HepG2 (cell line): ENCODE data around the gene AMZ2. TPM values are rescaled to one million over a fixed set of nuclear protein-coding genes. Genes with fewer than 3 reads are reported as not detected.

Experiments used
- AGO2 ChIP-seq: fragments of 200-400 bp; formaldehyde crosslinking; optimal IDR thresholded peaks from 2 replicates; pipeline ENCODE3; 2017; ENCODE audit warnings: mild to moderate bottlenecking, low read depth, low read length, moderate library complexity
- ATF7 ChIP-seq, 2 experiments: fragments of 450-650 bp in 1 of 2; sonication (generic) in 1 of 2; formaldehyde crosslinking in 1 of 2; IDR thresholded peaks; 2 replicates each; pipeline versions ENCODE4 v1.4.0 to v1.6.1; 2016 to 2020; ENCODE audit warnings: antibody characterized with exemption in 1 of 2, mild to moderate bottlenecking in 1 of 2, missing genetic modification reagents in 1 of 2
- BRCA1 ChIP-seq: sonication (generic); formaldehyde crosslinking; IDR thresholded peaks from 2 replicates; pipeline ENCODE4 v1.4.0; 2020; ENCODE audit warnings: missing genetic modification reagents
- ETV6 ChIP-seq: sonication (generic); formaldehyde crosslinking; conservative IDR thresholded peaks from 2 replicates; pipeline ENCODE4 v1.4.0; 2020; ENCODE audit warnings: missing genetic modification reagents
- FOXM1 ChIP-seq: sonication (generic); formaldehyde crosslinking; IDR thresholded peaks from 2 replicates; pipeline ENCODE4 v1.5.0; 2020; ENCODE audit warnings: missing genetic modification reagents
- HOXA9 ChIP-seq: sonication (generic); formaldehyde crosslinking; IDR thresholded peaks from 2 replicates; pipeline ENCODE4 v1.8.1; 2022; ENCODE audit warnings: missing genetic modification reagents, mild to moderate bottlenecking, moderate library complexity, borderline replicate concordance
- JDP2 ChIP-seq: sonication (generic); formaldehyde crosslinking; IDR thresholded peaks from 2 replicates; pipeline ENCODE4 v1.8.1; 2022; ENCODE audit warnings: missing genetic modification reagents, borderline replicate concordance
- NFE2L1 ChIP-seq: sonication (generic); formaldehyde crosslinking; IDR thresholded peaks from 2 replicates; pipeline ENCODE4 v1.4.0; 2020; ENCODE audit warnings: missing genetic modification reagents, mild to moderate bottlenecking, borderline replicate concordance
- PAWR ChIP-seq: sonication (generic); formaldehyde crosslinking; IDR thresholded peaks from 2 replicates; pipeline ENCODE4 v1.4.0; 2020; ENCODE audit warnings: missing genetic modification reagents, mild to moderate bottlenecking, borderline replicate concordance
- PAX8 ChIP-seq: sonication (generic); formaldehyde crosslinking; IDR thresholded peaks from 2 replicates; pipeline ENCODE4 v1.8.0; 2022; ENCODE audit warnings: mild to moderate bottlenecking, missing genetic modification reagents, borderline replicate concordance
- PHF20 ChIP-seq: sonication (generic); formaldehyde crosslinking; IDR thresholded peaks from 2 replicates; pipeline ENCODE4 v1.5.0; 2020; ENCODE audit warnings: mild to moderate bottlenecking, missing genetic modification reagents
- RORA ChIP-seq: sonication (generic); formaldehyde crosslinking; IDR thresholded peaks from 2 replicates; pipeline ENCODE4 v1.5.0; 2020; ENCODE audit warnings: mild to moderate bottlenecking, missing genetic modification reagents, moderate library complexity
- SIX4 ChIP-seq: sonication (generic); formaldehyde crosslinking; IDR thresholded peaks from 2 replicates; pipeline ENCODE4 v1.4.0; 2020; ENCODE audit warnings: missing genetic modification reagents
- SPEN ChIP-seq: sonication (generic); formaldehyde crosslinking; IDR thresholded peaks from 2 replicates; pipeline ENCODE4 v1.5.1; 2020; ENCODE audit warnings: low read depth, mild to moderate bottlenecking, missing genetic modification reagents
- SRF ChIP-seq: IDR thresholded peaks from 2 replicates; pipeline ENCODE4 v1.6.1; 2011; ENCODE audit warnings: mild to moderate bottlenecking, low read depth, low read length, moderate library complexity
- ZNF207 ChIP-seq: fragments of 450-650 bp; IDR thresholded peaks from 2 replicates; pipeline ENCODE4 v1.6.1; 2016; ENCODE audit warnings: antibody characterized with exemption, borderline replicate concordance
- ZNF33B ChIP-seq: sonication (generic); formaldehyde crosslinking; IDR thresholded peaks from 2 replicates; pipeline ENCODE4 v1.5.1; 2020; ENCODE audit warnings: mild to moderate bottlenecking, missing genetic modification reagents
- ZNF460 ChIP-seq: sonication (generic); formaldehyde crosslinking; IDR thresholded peaks from 2 replicates; pipeline ENCODE4 v1.5.1; 2020; ENCODE audit warnings: missing genetic modification reagents, mild to moderate bottlenecking, borderline replicate concordance
- ZNF546 ChIP-seq: sonication (generic); formaldehyde crosslinking; conservative IDR thresholded peaks from 2 replicates; pipeline ENCODE4 v1.8.1; 2023; ENCODE audit warnings: mild to moderate bottlenecking, missing genetic modification reagents
- ZNF556 ChIP-seq: sonication (generic); formaldehyde crosslinking; IDR thresholded peaks from 2 replicates; pipeline ENCODE4 v1.4.0; 2020; ENCODE audit warnings: mild to moderate bottlenecking, missing genetic modification reagents, borderline replicate concordance
- ZNF616 ChIP-seq: sonication (generic); formaldehyde crosslinking; IDR thresholded peaks from 2 replicates; pipeline ENCODE4 v1.5.0; 2020; ENCODE audit warnings: low read depth, mild to moderate bottlenecking, missing genetic modification reagents
- ZNF674 ChIP-seq: sonication (generic); formaldehyde crosslinking; IDR thresholded peaks from 2 replicates; pipeline ENCODE4 v1.5.0; 2020; ENCODE audit warnings: low read depth, mild to moderate bottlenecking, missing genetic modification reagents
- polyA plus RNA-seq, 8 experiments: library from polyadenylated mRNA; depleted of rRNA in 3 of 8; stranded (reverse) in 7 of 8; unstranded in 1 of 8; fragments of >200 nt; fragmentation: Illumina TruSeq in 4 of 8; extraction: Trizol in 4 of 8; gene quantifications; 2 replicates each; pipeline versions ENCODE4 v1.2.1 to v1.2.3, GENCODE V29; 2011 to 2016; ENCODE audit warnings: low read depth in 4 of 8, missing spikeins in 1 of 8, mixed read lengths in 1 of 8; ENCODE audit not compliant: insufficient read depth in 1 of 8
- total RNA-seq, 5 experiments: library from RNA; depleted of rRNA; stranded (reverse); fragments of >200 nt; fragmentation: Illumina TruSeq; extraction: Trizol; gene quantifications; 2 replicates each; pipeline ENCODE4 v1.2.3, GENCODE V29; 2016; ENCODE audit warnings: low read depth in 1 of 5
- TF ChIP-seq, protein P1 (sequence below): sonication (generic); formaldehyde crosslinking; IDR thresholded peaks from 2 replicates; pipeline ENCODE4 v1.4.0; 2020; ENCODE audit warnings: mild to moderate bottlenecking, missing genetic modification reagents
- TF ChIP-seq, protein P2 (sequence below): sonication (generic); formaldehyde crosslinking; IDR thresholded peaks from 2 replicates; pipeline ENCODE4 v1.4.0; 2020; ENCODE audit warnings: missing genetic modification reagents
- TF ChIP-seq, protein P3 (sequence below): sonication (generic); formaldehyde crosslinking; IDR thresholded peaks from 2 replicates; pipeline ENCODE4 v1.5.1; 2020; ENCODE audit warnings: missing genetic modification reagents, mild to moderate bottlenecking, borderline replicate concordance

Gene AMZ2
- total and polyA plus RNA-seq, 2 of the 13 experiments (the other 11 are each of a cell fraction or from before 2014, with no cell fraction given) = 86.9 to 90.2 TPM

DNA sequence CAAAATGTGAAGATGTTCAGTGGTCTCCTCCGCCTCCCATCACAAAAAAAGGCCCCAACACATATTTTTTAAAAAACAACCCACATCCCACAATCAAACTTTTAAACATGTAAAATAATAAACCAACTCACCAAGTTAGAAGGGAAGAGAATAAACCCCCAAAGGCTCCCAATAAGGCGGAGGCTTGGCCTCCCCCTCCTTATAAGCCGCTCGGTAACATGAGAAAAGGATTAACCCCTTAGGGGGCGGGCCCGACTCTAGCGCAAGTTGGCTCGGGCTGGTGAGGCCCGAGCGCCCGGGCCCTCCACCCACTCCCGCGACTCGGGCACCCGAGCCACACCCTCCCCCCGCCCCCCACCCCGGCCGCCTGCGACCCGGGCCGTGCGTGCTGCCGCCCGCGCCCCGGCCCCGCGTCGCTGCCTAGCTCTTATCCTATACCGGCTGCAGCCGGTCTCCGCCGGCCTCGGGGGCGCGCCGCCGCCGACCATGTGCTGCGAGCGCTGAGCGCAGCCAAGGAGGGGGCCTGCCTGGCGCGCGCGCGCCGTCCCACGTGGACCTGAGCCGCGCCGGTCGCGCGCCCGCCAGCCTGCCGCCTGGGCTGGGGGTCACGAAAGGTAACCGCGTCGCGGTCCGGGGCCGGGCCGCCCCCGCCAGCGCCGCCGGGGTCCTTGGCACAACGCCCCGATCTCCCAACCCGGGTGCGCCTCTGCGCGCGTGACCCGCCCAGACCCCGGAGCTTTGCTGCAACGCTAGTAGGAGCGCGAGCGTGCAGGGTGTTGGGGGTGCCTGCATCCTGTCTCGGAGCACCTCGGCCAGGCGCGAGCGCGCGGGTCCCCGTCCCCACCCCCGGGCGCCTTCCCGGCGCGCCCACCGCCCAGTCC, 43.4 kb downstream of the AMZ2 start, which contains the start of the genes ARSG and SLC16A6 (continued):
- TF ChIP-seq, protein P1, sequence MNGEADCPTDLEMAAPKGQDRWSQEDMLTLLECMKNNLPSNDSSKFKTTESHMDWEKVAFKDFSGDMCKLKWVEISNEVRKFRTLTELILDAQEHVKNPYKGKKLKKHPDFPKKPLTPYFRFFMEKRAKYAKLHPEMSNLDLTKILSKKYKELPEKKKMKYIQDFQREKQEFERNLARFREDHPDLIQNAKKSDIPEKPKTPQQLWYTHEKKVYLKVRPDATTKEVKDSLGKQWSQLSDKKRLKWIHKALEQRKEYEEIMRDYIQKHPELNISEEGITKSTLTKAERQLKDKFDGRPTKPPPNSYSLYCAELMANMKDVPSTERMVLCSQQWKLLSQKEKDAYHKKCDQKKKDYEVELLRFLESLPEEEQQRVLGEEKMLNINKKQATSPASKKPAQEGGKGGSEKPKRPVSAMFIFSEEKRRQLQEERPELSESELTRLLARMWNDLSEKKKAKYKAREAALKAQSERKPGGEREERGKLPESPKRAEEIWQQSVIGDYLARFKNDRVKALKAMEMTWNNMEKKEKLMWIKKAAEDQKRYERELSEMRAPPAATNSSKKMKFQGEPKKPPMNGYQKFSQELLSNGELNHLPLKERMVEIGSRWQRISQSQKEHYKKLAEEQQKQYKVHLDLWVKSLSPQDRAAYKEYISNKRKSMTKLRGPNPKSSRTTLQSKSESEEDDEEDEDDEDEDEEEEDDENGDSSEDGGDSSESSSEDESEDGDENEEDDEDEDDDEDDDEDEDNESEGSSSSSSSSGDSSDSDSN (CRISPR knock-in tag) = no peak
- TF ChIP-seq ZNF556 (no peak), SIX4 (CRISPR knock-in tag) (no peak), NFE2L1 (CRISPR knock-in tag) (no peak), ATF7 (IDR thresholded peaks at IDR 0.05) (no peak), ATF7 (CRISPR knock-in tag; IDR thresholded peaks at IDR 0.05) (no peak), BRCA1 (CRISPR knock-in tag) (no peak), SPEN (CRISPR knock-in tag) (peak; percentile 17; the same call in 1 of the 2 replicates), AGO2 (no peak), ZNF33B (CRISPR knock-in tag) (no peak; the same call in 1 of the 2 replicates), ZNF207 (no peak), ZNF460 (CRISPR knock-in tag) (no peak), PAX8 (CRISPR knock-in tag) (no peak), SRF (no peak), JDP2 (CRISPR knock-in tag) (no peak), HOXA9 (CRISPR knock-in tag) (no peak; the same call in 1 of the 2 replicates), FOXM1 (0 out of 2 replicates have a peak, but pooled peaks have one; percentile 30), ZNF616 (CRISPR knock-in tag) (0 out of 2 replicates have a peak, but pooled peaks have one; percentile 19), ETV6 (no peak), PHF20 (no peak), ZNF674 (CRISPR knock-in tag) (0 out of 2 replicates have a peak, but pooled peaks have one; percentile 29), ZNF546 (no peak; the same call in 1 of the 2 replicates), PAWR (CRISPR knock-in tag) (no peak), RORA (CRISPR knock-in tag) (no peak)
- TF ChIP-seq, protein P2, sequence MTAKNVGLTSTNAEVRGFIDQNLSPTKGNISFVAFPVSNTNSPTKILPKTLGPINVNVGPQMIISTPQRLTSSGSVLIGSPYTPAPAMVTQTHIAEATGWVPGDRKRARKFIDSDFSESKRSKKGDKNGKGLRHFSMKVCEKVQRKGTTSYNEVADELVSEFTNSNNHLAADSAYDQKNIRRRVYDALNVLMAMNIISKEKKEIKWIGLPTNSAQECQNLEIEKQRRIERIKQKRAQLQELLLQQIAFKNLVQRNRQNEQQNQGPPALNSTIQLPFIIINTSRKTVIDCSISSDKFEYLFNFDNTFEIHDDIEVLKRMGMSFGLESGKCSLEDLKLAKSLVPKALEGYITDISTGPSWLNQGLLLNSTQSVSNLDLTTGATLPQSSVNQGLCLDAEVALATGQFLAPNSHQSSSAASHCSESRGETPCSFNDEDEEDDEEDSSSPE (CRISPR knock-in tag) = no peak; the same call in 1 of the 2 replicates
- TF ChIP-seq, protein P3, sequence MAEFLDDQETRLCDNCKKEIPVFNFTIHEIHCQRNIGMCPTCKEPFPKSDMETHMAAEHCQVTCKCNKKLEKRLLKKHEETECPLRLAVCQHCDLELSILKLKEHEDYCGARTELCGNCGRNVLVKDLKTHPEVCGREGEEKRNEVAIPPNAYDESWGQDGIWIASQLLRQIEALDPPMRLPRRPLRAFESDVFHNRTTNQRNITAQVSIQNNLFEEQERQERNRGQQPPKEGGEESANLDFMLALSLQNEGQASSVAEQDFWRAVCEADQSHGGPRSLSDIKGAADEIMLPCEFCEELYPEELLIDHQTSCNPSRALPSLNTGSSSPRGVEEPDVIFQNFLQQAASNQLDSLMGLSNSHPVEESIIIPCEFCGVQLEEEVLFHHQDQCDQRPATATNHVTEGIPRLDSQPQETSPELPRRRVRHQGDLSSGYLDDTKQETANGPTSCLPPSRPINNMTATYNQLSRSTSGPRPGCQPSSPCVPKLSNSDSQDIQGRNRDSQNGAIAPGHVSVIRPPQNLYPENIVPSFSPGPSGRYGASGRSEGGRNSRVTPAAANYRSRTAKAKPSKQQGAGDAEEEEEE (CRISPR knock-in tag) = no peak
